NCI-H1048 (cell line): Measurements from ENCODE around the gene NLRC3.
A peak's percentile ranks its signal among the peaks of the same experiment; 100 is the strongest.
"Not testable (repeated sequence)": the region's sequence is repeated elsewhere in the genome, so short reads cannot be mapped to it uniquely, and the experiment has no call there.

Experiments used
- DNase-seq: peaks from one replicate; lab custom pipeline; 2025; lab: John Stamatoyannopoulos, UW

NLRC3 gene, protein sequence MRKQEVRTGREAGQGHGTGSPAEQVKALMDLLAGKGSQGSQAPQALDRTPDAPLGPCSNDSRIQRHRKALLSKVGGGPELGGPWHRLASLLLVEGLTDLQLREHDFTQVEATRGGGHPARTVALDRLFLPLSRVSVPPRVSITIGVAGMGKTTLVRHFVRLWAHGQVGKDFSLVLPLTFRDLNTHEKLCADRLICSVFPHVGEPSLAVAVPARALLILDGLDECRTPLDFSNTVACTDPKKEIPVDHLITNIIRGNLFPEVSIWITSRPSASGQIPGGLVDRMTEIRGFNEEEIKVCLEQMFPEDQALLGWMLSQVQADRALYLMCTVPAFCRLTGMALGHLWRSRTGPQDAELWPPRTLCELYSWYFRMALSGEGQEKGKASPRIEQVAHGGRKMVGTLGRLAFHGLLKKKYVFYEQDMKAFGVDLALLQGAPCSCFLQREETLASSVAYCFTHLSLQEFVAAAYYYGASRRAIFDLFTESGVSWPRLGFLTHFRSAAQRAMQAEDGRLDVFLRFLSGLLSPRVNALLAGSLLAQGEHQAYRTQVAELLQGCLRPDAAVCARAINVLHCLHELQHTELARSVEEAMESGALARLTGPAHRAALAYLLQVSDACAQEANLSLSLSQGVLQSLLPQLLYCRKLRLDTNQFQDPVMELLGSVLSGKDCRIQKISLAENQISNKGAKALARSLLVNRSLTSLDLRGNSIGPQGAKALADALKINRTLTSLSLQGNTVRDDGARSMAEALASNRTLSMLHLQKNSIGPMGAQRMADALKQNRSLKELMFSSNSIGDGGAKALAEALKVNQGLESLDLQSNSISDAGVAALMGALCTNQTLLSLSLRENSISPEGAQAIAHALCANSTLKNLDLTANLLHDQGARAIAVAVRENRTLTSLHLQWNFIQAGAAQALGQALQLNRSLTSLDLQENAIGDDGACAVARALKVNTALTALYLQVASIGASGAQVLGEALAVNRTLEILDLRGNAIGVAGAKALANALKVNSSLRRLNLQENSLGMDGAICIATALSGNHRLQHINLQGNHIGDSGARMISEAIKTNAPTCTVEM

DNA sequence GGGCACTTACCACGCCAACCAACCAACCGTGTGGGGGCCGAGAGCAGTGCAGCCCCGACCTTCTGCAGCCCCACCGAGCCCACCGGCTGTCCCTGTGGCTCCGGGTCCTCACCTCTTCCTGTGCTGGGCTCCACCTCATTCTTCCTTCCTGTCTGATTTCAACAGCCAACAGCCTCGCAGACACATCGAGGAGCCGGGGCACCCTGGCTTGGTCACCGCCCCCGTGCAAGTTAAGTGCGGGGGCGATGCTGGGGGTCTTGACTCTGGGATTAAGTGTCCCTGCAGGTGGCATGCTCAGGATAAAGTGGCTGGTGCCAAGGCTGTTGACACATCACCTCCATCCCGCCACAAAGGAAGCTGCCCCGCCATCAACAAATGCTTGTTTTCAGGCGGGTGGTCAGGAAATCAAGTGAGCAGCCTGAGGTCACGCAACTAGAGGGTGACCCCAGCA lies at the start of gene NLRC3:
TSS of gene NLRC3 (minus strand) at position 102 of the 451 bp plus-strand sequence. CDS start 12,367 bp downstream, outside the sequence.
- no peak for DNase-seq

DNA sequence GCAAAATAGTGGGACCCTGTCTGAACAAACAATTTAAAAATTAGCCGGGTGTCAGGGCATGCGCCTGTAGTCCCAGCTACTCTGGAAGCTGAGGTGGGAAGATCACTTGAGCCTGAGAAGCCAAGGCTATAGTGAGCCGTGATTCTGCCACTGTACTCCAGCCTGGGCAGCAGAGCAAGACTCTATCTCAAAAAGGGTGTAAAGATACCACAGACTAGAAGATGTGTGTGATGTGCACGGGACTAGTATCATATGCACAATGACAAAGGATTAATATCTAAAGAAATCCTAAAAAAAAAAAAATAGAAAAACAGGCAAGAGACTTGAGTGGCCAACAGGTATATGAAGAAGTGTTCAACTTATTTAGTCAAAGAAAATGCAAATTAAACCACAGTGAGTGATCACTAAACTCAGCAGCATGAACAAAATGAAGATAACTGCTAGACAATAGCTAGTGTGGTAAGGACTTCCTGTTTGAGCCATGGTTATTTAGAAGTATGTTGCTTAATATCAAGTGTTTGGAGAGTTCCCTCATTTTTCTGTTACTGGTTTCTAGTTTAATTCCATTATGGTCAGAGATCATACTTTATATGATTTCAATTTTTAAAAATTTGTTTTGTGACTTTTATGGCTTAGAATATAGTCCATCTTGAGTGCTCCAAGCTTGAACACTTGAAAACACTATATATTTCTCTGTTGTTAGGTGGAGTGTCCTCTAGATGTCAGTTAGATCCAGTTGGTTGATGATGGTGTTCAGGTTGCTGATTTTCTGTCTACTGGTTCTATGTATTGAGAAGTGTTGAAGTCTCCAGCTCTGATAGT lies 48.9 kb upstream of the NLRC3 start:
- DNase-seq, result no peak

DNA sequence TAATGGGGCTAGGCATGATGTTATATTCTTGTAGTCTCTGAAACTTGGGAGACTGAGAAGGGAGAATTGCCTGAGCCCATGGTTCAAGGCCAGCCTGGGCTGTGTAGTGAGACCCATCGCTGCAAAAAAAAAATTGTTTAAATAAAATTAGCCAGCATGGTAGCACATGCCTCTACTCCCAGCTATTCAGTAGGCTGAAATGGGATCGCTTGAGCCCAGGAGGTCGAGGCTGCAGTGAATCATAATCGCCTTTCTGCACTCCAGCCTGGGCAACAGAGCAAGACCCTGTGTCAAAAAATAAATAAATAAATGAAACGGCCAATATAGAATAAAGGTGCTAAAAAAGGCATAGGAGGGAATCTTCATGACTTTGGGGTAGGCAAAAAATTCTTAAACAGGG lies 48.1 kb upstream of the NLRC3 start:
- DNase-seq, result no peak

DNA sequence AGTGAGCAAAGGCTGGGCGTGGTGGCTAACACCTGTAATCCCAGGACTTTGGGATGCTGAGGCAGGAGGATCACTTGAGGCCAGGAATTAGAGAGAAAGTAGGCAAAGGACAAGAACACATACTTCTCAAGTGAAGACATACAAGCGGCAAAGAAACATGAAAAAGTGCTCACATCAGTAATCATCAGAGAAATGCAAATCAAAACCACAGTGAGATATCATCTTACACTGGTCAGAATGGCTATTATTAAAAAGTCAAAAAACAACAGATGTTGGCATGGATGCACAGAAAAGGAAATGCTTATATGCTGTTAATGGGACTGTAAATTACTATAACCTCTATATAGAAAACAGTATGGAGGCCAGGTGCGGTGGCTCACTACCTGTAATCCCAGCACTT lies 46.4 kb upstream of the NLRC3 start:
- DNase-seq, result no peak

DNA sequence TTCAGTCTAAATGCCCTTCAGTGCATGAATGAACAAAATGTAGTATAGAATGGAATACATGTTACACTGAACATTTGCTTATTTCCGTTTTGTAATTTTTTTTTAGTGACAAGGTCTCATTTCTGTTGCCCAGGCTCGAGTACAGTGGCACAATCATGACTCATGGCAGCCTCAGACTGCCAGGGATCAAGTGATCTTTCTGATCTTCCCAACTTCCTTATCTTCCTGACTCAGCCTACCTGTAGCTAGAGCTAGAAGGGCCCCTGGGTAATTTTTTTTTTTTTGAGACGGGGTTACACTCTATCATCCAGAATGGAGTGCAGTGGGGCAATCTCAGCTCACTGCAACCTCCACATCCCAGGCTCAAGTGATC lies 41.6 kb upstream of the NLRC3 start:
- no peak for DNase-seq

DNA sequence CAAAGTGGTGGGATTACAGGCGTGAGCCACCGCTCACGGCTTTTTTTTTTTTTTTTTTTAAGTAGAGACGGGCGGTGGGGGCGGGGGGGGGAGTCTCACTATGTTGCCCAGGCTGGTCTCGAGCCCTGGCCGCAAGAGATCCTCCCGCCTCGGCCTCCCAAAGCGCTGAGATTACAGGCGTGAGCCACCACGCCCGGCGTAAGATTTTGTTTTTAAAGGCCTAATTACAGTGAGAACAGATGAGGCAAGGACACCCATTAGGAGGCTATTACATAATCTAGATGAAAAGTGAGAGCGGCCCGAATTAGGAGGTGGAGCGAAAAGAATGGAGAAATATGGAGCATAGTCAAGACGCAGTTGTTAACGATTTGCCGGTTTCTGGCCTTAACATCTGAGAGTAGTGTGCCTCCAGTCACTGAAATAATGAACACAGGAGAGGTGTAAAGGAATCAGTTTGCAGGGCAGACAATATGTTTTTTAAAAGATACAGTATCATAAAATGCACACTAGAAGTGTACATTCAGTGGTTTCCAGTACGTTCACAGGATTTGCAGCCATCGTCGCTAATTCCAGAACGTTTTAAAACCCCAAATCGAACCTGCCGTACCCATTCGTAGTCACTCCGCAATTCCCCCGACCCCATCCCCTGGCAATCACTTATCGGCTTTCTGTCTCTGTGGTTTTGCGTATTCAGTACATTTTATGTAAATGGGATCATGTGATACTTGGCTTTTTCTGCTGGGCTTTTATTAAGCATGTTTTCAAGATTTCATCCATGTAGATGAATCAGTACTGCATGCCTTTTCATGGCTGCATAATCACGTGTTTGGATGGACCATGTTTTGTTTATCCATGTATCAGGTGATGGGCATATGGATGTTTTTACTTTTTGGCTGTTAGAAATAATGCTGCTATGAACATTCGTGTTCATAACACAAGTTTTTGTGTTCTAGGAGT lies 35.6 kb upstream of the NLRC3 start:
- no peak for DNase-seq

DNA sequence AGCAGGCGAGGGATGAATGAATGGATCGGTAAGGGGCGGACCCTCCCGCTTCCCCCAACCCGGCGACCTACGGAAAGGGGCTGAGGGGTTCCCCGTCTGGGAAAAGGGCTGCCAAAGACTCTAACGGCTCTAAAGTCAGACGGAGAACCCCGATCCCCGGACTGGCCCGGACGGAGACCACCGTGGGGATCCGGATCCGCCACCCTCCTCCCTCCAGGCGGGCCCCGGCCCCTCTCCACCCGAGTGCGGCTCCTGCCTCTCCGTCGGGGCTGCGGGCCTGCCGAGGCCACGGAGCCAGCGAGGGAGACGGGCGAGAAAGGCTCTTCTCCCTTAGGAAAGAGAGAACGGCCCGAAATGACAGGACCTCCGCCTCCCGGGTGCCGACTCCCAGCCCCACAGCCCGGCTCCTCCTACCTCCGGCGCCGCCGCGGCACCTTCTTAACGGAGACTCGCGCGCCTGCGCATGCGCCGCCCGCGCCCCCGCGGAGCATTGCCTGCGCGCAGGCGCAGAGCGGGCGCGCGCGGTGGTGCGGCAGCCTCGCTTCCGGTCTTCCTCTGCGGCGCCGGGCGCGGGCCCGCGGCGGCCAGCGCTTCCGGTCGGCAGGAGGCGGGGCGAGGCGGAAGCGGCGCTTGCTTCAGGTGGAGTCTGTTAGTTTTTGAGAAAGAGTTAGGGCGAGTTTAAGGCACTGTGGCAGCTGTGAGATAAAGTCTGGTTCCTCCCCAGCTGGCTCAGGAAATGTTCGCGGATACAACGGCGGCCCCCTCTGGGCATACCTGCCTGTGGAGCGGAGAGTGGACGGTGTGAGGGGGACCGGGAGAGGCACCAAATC lies 34.2 kb upstream of the NLRC3 start, which contains the start of gene SLX4:
TSS of gene SLX4 (minus strand) at position 461 of the 830 bp plus-strand sequence. CDS start 2,642 bp downstream, outside the sequence.
- DNase-seq, result peak; percentile 16

DNA sequence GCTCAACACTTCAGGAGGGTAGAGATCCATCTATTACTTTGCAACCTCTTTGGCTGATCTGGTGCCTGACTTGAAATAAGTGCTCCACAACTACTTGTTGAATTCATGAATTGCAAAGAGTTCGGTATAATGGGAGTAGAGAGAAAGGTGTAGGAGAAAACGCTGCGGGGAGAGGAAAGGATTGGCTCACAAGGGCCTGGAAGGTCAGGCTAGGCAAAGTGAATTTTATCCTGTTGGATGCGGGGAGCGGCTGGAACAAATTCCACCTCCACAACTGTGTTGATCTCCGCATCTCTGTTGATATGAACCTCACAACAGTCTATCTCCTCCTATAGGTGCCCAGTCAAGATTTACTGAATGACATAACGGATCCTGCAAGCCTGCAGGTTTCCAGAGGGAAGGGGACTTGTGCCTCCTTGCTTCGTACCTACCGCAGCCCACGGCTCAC lies 33.5 kb upstream of the NLRC3 start:
- no peak for DNase-seq

DNA sequence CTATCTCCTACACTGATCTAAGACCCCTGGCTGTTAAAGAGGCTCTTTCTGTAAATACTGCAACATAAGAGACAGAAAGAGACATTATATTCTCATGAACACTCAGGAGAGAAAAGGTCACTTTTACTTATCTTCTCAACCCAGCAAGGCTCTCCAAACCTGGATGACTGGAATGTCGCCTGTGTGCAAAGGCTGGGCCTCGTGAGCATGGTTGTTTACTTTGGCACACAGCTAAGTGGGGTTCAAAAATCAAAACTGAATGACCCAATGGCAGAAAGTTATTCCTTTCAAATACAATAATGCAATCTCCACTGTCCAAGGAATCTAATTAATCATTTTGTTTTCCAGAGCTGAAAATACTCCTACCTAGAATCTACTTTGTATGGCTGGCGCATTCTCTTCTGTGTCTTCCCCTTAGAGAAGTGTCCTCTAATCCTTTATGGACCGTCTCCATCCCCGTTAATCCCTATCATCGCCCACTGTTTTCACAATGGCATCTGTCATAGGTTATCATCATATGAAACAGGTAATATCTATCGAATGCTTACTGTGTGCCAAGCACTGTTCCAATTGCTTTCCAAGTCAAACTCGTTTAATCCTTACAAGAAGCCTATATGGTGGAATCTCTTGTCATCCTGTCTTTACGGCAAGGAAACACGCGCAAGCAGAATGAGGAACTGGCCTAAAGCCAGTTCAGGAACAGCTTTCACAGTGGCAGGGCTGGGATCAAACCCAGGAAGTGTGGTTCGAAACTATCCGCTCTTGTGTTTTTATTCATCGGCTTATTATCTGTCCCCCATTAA lies 32.9 kb upstream of the NLRC3 start:
- no peak for DNase-seq

DNA sequence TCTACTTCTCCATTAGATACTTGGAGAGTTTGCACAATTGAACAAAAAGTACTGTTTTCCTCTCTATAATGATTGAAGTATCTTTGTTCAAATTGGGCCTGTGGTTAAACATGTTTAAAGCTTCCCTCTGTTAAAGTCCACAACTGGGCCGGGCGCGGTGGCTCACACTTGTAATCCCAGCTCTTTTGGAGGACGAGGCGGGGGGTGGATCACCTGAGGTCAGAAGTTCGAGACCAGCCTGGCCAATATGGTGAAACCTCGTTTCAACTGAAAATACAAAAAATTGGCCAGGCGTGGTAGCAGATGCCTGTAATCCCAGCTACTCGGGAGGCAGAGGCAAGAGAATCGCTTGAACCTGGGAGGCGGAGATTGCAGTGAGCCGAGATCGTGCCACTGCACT lies 31.8 kb upstream of the NLRC3 start:
- DNase-seq, result not testable (repeated sequence)

DNA sequence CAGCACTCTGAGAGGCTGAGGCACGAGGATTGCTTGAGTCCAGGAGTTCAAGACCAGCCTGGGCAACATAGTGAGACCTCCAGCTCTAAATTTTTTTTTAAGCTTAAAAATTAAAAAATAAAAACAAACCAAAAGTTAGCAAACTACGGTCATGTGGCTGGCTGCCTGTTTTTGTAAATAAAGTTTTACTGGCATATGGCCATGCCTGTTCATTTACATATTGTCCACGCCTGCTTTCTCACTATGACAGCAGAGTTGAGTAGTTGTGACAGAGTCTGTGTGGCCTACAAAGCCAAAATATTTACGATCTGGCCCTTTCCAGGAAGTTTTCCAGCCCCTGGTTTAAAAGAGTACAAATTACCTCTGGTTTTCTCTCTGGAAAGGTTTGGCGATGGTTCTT lies 30.9 kb upstream of the NLRC3 start:
- DNase-seq, result no peak

DNA sequence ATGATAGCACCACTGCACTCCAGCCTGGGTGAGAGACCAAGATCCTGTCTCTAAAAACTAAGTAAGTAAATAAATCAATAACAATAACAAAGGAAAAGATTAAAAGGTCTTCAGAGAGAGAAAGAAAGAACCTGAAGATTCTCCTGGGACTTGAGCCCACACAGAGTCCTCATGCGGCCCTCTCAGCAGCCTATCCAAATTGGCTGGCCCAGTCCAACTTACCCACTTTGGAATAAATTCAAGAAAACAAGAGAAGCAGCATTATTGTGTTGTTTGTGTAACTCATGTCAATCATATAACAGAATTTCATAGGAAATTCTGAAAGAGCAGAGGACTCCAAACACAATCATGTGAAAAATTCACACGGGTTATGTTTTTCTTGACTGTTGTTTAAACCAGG lies 30.4 kb upstream of the NLRC3 start:
- no peak for DNase-seq

DNA sequence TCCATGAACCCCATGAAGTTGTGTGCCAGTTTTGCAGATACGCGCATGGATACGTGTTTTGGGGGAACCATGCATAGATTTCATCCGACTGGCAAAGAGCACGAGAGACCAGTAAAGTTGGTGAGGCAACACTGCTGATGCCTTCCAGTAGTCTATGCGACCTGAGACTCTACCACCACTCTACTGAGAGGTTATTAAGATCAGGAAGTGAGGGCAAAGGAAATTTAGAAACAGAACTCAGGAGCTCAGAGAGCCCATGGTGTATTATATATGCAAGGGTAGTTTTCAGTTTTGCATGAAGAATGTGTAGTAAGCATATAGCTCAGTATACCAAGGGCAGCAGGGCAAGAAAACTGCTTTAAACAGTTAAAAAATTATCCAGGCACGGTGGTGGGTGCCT lies 30.0 kb upstream of the NLRC3 start:
- DNase-seq, result no peak

DNA sequence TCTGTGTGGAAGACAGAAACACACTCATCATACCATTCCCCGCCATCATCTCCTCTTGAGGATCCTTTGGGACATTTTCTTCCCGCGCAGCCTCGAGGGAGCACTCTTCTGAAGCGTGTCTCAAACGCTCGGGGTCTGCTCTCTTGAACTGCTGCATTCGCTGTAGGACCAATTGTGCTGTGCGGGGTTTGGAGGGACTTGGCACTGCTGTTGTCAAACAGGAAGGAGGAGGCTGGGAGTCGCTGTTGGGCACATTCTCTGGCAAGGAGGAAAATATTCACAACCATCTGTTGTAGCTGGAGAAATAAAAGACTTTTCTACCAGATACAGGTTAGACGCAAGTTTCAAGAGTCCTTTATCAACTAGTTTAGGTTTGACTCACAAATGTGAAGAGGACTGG lies 29.2 kb upstream of the NLRC3 start:
- DNase-seq, result no peak

DNA sequence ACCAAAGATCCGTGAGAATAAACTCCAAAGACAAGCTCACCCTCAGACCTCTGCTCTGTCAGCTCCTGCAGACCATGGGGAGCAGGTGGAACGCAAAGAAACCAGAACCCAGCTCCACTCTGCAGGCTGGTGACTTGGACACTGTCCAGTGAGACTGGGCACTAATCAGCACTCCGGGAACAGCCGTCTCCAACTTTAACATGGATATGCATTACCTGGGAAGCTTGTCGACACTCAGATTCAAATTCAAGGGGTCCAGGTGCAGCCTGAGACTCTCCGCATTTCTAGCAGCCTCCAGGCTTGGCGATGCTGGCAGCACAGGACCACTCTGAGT lies 25.1 kb upstream of the NLRC3 start:
- DNase-seq, result no peak

DNA sequence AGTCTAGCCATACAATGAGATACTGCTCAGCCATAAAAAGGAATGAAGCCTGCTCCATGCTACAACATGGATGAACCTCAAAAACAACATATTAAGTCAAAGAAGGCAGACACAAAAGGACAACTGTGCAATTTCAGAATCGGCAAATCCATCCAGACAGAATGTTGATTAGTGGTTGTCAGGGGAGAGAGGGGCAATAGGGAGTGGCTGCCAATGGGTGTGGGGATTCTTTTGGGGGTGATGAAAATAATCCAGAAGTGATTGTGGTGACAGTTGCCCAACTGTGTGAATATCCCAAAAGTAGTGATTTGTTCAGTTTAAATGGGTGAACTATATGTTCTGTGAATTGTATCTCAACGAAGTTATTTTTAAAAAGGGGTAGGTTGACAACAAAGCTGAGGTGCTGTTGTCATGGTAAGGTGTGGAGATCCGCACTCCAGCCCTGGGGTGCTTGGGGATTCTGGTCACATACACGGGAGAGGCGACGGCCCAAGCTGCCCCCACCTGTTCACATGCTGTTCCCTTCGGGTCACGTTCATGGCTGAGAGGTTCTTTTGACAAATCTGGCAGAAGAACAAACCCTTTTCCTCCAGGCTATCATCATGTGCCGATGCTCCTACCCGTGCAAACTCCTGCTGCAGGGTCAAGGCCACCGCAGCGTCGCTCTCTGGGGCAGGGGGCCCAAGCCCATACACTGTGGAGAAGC lies 24.6 kb upstream of the NLRC3 start:
- DNase-seq, result no peak

DNA sequence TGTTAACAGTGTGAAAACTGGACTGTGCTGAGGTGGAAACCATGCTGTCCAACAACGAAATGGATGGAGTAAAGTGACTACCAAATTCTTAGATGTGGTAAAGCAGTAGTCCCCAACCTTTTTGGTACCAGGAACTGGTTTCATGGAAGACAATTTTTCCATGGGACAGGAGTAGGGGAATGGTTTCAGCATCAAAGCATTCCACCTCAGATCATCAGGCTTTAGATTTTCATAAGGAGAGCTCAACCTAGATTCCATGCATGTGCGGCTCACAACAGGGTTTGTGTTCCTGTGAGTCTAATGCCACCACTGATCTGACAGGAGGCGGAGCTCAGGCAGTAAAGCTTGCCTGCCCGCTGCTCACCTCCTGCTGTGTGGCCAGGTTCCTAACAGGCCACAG lies 22.7 kb upstream of the NLRC3 start:
- DNase-seq, result no peak

DNA sequence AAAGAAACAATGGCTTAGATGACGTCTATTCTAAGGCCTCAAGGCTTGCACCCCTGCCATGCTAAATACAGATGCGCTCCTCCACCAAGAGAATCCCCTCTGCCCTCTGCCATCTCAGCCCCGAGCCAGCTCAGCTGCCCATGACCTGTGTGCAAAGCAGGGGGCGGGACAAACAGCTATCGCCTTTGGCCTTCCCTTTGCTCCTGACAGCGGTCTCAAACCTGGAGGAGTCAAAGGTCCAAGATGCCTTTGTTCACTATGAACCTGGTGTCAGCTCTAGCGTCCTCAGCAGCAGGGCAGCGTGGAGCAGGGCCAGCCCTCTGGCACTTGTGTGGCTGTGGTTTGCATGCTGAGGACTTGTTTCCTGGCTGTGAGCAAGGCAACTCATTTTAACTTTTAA lies 21.9 kb upstream of the NLRC3 start:
- no peak for DNase-seq
